GF-D8 (cell line): ENCODE results near the gene ALKAL2.

Source experiments
- DNase-seq: peaks from one replicate; lab custom pipeline; 2025; lab: John Stamatoyannopoulos, UW

ALKAL2 gene

DNA sequence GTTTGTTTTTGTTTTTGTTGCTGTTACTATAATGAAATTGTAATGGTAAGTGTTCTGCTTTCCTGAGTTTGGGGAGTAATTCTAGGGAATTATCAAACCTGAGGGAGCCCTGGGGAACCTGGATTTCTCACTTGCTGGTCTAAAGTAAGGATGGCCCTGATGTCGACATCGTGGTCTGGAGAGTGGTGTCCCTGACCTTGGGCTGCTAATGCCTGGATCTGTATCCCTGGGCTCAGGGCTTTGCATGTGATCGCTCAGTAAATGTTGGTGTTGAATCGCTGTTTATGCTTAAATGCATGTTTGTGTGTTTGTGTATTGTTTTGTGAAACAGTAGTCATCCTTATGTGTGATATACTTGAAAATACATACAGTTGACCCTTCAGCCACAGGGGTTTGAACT lies 17.0 kb downstream of the ALKAL2 start:
- no peak for DNase-seq

DNA sequence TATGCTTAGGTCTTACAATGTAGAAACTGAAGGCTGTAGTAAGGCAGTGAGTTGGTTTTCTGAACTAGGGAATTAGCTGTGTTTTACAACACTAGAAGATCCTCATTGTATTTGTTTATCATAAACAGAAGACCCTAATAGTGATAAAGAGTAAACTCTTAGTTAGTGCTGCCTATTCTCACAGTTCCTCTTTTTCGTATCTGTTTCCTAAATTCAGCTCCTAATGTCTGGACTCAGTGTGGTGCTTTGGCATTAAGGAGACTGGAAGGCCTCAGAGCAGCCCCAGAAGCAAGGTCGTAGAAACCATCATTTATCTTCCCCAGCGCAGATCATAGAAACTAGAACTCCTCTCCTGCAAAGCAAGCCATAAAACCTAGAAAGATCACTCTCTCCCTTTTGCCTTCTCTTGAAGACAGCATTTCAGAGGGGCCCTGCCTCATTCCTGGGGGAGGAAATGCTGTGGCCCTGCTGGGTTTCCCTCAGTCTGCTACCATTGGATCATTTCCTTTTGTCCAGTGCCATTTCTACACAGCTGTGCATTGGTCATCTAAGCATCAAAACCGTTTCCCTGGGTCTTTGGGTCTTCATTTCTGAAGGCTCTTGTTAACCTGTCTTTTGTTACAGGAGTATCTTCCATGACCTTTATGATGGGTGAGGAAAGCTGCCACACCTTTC lies 18.4 kb downstream of the ALKAL2 start:
- DNase-seq: no peak

DNA sequence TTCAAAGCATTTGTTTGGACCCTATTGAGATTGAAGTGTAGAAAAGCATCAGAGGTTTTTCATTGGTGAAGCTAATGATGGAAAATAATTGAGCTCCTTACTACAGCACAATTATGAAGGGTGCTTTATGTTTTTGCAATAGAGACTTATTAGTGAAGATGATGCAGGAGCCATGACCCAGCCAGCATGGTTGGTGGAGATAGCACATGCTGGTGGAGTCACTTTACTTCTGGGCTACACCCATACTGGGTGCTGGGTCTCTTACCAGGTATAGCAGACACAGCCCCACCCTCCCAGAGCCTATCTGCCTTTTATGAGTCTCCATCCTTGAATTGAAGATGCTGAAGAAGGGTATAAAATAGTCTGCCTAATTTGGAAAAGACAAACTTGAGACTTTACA lies 19.6 kb downstream of the ALKAL2 start:
- no peak for DNase-seq

DNA sequence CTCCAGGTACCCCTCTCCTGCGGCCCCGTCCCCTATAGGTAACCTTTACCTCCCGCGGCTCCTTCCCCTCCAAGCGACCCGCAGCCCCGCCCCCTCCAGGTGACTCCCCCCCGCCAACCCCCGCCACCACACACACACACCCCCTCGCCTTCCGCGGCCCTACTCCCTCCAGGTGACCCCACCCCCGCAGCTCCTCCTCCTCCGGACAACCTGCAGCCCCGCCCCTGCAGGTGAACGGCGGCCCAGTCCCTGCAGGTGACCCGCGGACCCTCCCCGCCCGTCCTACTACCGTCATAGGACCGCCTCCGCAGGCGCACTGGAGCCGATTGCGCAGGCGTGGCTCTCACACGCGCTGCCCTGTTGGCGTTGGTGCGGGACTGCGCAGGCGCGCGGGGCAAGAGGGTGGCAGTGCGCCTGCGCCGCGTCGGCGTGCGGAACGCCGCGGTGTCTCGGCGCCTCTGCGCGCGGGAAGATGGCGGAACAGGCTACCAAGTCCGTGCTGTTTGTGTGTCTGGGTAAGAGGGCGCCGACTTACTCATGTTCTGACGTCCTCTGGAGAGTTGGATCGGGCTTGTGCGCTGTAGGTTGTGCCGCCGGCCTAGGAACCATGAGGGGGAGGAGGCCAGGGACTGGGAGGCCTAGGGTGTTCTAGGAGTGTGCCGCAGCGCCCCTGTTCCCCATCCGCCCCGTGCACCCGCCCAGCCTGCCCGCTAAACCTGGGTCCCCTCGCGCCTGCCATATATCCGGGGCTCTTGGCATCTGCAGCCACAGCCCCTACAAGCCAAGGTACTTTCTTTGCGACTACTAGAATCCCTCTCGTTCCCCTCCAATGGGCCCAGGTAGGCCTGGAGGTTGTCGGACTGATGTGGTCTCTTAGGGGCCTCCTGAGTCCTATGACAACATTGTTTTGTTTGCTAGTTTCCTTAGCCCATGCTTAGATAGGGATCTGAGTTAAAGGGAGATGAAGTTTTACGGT lies 23.1 kb downstream of the ALKAL2 start, which contains the start of gene ACP1:
Gene ACP1, plus strand, starts transcription at position 455 of the 976 bp plus-strand sequence. Its CDS starts 18 bp downstream, at position 473.
- DNase-seq: peak; percentile 82

DNA sequence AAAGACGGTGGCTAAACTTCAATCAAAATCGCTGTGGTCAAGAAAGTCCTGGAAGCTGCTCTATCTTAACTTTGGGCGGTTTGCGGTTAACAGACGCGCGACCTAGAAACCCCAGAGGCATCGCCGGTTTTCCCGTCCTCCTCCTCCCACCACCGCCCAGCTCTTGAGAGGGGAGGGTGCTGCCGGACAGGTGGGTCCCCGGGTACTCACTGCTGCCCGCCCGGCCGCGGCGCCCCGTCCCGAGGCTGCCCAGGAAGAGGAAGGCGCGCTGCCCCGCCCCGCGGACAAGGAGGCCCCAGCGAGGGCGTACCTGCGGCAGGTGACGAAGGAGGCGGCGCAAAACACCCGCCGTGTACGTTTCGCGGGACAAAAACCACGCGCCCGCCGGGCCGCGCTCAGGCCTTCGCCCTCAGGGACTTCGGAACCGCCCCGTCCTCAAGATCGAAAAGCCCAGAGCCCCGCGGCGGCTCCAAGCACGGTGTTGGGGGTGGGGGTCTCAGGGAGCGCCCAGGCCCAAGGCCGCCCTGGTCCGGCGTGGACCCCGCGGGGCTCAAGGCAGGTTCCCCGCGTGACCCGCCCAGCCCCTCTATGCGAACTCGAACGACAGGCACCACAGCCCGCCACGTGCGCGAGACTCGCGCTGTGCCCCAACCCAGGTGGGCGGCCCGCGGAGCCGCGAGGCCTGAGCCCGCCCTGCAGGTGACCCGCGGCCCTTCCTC lies 24.0 kb downstream of the ALKAL2 start, which contains the start of gene SH3YL1:
Gene SH3YL1, minus strand, starts transcription at position 259 of the 719 bp plus-strand sequence. Its CDS starts 48 bp downstream, at position 211.
- no peak for DNase-seq

DNA sequence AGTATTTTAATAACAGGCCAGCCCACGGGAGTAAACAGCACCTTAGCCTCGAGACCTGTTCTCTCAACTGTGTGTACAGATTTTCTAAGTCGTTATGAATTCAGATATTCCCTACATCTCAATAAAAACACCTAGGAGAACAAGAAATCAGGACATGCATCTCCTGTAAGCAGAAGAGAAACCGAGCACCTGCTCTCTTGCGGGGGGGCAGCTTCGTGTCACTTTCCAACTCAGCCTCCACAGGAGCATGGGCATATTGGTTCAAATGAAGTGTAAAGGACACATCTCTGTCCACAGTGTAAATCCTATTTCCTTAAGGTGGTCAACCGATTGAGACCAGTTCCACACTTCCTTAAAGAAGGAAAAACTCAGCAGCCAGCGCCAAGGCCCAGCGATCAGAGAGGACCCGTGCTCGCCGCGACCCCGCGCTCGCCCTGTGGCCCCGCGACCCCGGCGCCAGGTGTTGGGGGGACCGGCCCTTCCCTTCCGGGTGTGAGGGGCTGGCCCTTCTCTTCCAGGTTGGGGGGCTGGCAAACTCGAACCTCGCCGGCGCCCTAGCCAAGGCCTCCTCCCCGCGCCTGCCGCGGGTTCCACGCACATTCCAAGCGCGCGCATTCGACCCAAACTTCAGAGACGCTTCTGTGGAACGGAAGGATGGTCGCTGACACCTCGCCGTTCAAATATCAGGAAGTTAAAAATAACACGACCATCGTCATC lies 24.7 kb downstream of the ALKAL2 start:
- DNase-seq: no peak

DNA sequence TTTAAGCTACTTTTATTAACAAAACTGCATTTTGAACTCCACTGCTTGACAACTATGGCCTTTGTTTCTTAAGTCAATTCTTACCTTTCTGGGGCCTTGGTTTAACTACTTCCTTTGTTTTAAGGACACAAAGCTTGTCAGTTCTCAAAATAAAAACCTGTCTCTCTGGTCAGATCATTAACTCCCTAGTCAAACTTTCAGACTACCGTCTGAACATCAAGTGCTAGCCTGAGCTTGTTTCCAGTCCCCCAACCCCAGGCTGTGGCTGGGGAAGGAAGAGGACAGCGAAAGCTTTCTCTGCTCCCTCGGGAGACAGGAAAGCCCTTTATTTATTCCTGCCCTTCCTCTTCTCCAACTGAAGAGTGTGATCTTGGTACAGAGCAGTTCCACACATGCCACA lies 25.8 kb downstream of the ALKAL2 start:
- no peak for DNase-seq

DNA sequence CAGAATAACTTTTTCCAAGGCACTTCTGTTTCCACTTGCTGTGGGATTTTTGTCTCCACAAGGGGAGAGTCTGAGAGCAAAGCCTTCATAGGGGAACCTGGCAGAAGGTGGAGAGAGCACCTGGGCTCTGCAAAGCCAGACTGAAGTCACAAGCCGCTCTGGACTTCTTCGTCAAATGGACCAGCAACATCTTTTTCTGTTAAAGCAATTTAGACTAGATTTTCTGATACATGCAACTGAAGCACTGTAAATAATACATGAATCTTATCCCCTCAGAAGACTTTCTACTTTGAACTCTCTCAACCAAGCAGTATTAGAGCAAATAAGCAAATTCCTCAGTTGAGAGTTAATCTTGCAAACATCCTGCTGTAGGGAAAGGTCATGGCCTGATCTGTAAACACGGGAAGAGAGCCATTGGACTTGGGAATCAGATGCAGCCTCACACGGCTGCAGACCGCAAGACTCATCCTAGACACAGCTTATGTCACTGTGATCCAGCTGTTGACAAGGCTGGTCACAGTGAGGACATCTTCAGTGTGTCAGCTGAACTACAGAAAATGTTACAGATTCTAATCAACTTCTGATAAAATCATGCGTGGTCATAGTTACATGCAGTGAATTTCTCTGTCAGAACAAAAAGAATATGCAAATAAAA lies 27.3 kb downstream of the ALKAL2 start:
- no peak for DNase-seq

DNA sequence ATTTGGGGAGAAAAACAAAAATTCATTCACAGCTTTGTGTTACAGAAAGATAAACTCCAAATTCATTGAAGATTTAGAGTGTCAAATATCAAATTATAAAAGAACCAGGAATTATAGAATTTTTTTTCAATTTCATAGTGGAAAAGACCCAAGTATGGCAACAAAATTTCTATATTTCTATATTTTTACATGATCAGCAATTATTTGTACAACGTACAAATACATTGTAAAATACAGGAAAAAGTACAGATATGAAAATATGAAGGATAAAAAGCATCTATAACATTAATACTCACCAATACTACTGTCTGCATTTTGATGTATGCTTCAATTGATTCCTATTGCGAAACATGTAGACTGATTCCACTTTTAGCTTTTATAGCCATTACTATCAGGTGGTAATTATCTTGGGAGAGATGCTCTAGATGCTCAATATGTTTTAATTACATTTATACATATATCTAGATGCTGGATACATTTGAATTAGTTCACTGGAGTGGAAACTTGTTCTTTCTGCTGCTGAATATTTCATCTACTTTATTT lies 28.0 kb downstream of the ALKAL2 start:
- DNase-seq: no peak

DNA sequence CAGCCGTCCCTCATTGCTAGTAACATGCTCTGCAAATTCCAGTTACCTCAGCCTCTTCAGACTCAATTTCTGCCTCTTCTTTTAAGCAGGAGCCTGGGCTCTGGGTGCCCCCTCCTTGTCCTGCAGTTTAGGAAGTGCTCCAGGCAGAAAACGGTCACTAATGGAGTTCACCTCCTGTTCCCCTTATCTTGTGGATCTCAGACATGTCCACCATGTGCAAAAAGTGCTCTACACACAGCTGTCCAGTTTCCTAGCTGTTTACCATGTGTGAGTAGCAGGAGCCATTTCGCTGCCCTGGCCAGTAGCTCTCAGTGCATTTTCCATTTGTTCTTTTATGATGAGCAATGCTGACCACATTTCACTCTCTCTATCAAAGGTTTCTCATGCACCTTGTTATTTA lies 29.0 kb downstream of the ALKAL2 start:
- DNase-seq: no peak

DNA sequence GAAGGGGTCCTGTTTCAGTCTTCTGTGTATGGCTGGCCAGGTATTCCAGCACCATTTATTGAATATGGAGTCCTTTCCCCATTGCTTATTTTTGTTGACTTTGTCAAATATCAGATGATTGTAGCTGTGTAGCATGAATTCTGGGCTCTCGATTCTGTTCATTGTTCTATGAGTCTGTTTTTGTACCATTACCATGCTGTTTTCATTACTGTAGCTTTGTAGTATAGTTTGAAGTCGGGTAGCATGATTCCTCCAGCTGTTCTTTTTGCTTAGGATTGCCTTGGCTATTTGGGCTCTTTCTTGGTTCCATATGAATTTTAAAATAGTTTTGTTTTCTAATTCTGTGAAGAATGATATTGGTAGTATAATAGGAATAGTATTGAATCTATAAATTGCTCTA lies 30.0 kb downstream of the ALKAL2 start:
- no peak for DNase-seq

DNA sequence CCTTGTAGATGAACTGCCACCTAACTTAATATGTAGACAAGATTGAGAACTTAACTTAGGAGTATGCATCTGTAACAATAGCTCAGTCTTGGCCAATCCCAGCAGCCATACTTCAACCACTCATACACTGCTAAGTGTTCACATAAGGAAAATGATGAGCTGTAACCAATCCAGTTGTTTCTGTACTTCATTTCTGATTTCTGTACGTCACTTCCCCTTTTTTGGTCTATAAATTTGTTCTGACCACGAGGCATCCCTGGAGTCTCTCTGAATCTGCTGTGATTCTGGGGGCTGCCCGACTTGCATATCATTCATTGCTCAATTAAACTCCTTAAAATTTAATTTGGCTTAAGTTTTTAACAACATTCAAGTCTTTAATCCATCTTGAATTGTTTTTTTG lies 30.5 kb downstream of the ALKAL2 start:
- DNase-seq: no peak

DNA sequence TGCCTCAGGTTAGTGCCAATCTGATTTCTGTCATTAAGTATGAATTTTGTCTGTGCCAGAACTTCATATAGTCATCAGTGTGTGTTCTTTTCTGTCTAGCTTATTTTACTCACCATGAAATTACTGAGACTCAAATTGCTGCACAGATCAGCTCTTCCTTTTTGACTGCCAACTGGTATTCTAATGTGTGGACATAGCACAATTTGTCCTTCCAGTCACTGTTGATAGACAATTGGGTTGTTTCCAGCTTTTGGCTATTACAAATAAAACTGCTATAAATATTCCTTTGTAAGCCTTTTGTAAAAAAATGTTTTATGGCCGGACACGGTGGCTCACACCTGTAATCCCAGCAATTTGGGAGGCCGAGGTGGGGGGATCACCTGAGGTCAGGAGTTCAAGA lies 31.8 kb downstream of the ALKAL2 start:
- no peak for DNase-seq

DNA sequence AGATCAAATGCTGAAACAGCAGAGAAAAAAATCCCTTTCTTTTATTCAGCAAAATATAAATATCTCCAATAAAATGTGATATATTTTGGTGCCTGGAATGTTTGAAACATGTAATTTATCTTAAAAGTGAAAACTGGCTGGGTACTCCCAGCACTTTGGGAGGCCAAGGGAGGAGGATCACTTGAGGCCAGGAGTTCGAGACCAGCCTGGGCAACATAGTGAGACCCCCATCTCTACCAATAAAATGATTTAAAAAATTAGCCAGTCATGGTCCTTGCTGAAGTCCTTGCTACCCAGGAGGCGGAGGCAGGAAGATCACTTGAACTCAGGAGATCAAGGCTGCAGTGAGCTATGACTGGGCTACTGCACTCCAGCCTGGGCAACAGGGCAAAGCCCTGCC lies 32.7 kb downstream of the ALKAL2 start:
- no peak for DNase-seq

DNA sequence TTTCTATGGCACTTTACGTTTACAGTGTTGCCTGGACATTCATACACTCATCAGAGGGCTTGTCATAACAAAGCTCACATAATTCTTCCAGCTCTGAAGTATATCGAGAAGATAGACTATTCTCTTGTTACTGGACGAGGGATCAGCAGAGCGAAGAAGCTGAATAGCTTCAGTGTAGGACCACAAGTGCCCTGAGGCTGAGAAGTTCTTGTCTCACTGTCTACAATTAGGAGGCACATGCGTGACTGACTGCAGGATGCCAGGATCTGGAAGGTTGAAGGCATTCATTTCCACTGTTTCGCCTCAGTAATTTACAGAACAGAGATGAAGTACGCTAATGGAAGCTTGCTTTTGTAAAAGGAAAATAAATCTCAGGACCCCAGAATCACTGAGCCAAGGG lies 33.6 kb downstream of the ALKAL2 start:
- DNase-seq: no peak

DNA sequence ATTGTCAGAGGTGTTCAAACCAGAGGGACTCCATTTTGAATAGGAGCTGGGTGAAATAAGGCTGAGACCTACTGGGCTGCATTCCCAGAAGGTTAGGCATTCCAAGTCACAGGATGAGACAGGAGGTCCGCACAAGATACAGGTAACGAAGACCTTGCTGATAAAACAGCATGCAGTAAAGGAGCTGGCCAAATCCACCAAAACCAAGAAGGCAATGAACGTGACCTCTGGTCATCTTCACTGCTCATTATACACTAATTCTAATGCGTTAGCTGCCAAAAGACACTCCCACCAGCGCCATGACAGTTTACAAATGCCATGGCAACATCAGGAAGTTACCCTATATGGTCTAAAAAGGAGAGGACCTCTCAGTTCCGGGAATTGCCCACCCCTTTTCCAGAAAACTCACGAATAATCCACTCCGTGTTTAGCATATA lies 34.7 kb downstream of the ALKAL2 start:
- no peak for DNase-seq

DNA sequence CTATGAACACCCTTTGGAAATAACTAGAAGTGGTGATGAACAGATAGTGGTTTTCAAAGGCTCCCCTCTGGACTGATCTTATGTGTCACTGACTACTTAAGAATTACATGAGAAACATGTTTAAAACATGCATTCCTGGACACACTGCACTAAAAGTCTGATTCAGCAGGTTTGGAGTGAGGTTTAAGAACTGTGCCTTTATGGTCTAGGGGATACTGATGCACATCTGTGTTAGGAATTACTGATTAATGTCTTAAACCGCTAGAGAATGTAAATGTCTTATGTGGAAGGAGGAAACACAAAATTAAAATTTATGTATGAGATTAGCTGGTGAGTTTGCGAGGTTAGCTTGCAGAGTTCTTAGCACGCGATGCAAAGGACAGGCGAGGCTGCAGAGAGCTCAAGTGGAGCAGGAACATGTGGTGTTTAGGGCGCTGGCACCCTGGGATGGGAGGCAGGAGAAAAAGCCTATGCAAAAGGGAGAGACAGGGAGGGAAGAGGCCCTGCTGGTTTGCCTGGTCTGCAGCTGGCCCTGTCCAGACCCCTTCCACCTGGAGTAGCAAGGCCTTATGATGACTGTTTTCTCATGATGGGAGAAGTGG lies 35.8 kb downstream of the ALKAL2 start:
- no peak for DNase-seq

DNA sequence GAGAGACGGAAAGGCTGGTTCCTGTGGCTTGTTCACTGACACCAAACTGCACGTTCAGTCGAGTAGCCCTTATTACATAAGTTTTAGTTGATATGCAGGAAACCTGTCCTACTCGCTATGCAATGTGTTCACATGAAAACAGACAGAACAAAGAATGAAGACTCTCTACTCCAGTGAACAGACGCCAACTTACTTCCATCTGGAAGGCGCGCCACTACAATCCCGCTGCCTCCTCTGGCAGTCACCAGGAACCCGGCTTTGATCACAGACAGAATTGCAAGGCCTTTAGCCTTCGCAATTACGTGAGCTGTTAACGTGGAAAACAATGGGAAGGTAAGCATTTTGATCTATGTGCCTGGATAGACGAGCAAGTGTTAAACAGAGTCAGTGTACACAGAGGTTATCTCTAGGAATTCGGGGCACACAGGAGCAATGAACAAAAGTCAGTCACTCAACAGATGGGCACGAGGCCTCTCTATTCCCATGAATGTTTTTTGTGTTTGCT lies 38.3 kb downstream of the ALKAL2 start:
- no peak for DNase-seq

DNA sequence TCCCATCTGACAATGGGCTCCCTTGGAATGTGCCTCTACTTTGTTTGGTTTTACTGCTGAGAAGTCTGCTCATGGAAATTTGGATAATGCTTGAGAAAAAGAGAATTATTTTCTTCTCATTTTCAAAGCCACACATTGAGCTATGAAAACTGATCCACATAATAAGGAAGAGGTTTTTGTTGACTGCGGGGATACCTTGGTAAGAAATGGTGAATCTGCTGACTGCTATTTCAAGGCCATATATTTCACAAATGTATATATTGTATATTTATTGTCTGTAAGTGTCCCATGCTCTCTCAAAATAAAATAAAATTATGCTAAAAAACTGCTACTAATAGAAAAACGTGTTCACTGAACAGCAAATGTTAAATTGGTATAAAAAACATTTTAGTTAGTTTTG lies 39.2 kb downstream of the ALKAL2 start:
- no peak for DNase-seq

DNA sequence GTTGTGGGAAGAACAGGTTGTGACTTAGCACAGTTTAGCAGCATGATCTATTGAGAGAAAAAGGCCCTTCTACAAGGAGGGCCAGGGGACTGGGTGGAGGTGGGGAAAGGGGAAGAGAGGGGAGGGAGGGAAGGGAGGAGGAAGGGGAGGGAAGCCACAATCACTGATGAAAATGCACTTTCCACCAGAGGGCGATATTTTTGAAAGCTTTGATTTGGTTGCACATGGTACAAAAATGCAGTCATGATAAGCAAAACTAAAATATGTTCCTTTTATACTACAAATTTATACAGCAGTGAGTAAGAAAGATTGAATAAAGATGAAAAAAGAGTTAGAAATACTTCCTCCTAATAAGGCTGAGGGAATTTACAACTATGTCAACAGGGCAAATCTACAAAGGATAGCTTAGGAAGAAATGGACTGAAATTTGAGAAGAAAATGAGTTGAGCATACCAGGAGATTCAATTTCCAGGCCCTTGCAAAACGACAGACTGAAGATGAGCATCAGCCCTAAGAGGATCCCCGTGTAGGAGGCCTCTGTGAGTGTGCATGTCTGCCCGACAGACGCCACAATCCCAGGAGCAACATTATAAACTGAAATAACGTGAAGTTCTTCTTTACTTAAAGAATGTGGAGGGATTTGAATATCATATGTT lies 41.3 kb downstream of the ALKAL2 start:
- DNase-seq: no peak
